Mucosa of rectum (tissue), 2 donors: Measurements from ENCODE around the gene SPSB3.

Experiments
- H3K27ac ChIP-seq, 2 donors: one replicate each; pipeline ENCODE4 v1.7.0; 2013; ENCODE audit warnings: inconsistent platforms in 2 of 2, low read depth in 2 of 2, low read length in 2 of 2
- H3K27me3 ChIP-seq, 2 donors: one replicate each; pipeline ENCODE4 v1.7.0; 2013; ENCODE audit warnings: low read length in 2 of 2; ENCODE audit not compliant: control insufficient read depth in 2 of 2, insufficient read depth in 2 of 2
- H3K36me3 ChIP-seq, 2 donors: one replicate each; pipeline ENCODE4 v1.7.0; 2013; ENCODE audit warnings: low read length in 2 of 2; ENCODE audit not compliant: control insufficient read depth in 2 of 2, insufficient read depth in 2 of 2
- H3K4me1 ChIP-seq, 2 donors: one replicate each; pipeline ENCODE4 v1.7.0; 2013; ENCODE audit warnings: low read length in 2 of 2, mild to moderate bottlenecking in 1 of 2; ENCODE audit not compliant: control insufficient read depth in 2 of 2, insufficient read depth in 2 of 2
- H3K4me3 ChIP-seq, 2 donors: one replicate each; pipeline ENCODE4 v1.7.0; 2013; ENCODE audit warnings: low read length in 2 of 2
- H3K9ac ChIP-seq, 2 donors: one replicate each; pipeline ENCODE4 v1.7.0; 2013; ENCODE audit warnings: low read length in 2 of 2, low read depth in 1 of 2, mild to moderate bottlenecking in 1 of 2
- H3K9me3 ChIP-seq, 2 donors: one replicate each; pipeline ENCODE4 v1.7.0; 2013; ENCODE audit warnings: low read length in 2 of 2; ENCODE audit not compliant: control insufficient read depth in 2 of 2
- donor health status: healthy.
- donor health status: Normal muscosa, but diverticular disease.

The SPSB3 gene

DNA sequence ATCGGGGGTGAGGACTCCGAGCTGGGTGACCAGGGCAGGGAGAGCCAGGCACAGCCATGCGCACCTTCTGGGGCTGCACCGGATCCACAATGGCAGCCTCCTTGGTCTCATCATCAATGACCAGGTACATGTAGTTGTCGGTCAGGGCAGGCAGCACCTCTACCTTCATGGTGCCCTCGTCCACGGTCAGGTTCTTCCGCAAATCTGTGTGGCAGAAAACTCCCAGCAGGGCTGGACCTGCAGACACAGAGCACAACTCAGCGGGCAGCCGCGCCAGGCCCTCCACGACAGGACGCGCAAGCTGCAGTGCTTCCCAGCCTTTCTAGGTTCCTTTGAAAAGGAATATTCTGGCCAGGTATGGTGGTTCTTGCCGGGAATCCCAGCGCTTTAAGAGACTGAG is 40.4 kb upstream of the SPSB3 start:
- H3K4me3 ChIP-seq = no peak overlapping the region
- H3K27me3 ChIP-seq = no peaks in the 10 kb centered on the region
- peaks cover 9 to 19% of the 10 kb centered on the region in 2 donors for H3K4me1 ChIP-seq
- H3K9ac ChIP-seq = no peak overlapping the region
- no peaks in the 10 kb centered on the region for H3K9me3 ChIP-seq
- H3K36me3 ChIP-seq = peaks cover 5 to 28% of the 10 kb centered on the region in 2 donors
- no peak overlapping the region for H3K27ac ChIP-seq

DNA sequence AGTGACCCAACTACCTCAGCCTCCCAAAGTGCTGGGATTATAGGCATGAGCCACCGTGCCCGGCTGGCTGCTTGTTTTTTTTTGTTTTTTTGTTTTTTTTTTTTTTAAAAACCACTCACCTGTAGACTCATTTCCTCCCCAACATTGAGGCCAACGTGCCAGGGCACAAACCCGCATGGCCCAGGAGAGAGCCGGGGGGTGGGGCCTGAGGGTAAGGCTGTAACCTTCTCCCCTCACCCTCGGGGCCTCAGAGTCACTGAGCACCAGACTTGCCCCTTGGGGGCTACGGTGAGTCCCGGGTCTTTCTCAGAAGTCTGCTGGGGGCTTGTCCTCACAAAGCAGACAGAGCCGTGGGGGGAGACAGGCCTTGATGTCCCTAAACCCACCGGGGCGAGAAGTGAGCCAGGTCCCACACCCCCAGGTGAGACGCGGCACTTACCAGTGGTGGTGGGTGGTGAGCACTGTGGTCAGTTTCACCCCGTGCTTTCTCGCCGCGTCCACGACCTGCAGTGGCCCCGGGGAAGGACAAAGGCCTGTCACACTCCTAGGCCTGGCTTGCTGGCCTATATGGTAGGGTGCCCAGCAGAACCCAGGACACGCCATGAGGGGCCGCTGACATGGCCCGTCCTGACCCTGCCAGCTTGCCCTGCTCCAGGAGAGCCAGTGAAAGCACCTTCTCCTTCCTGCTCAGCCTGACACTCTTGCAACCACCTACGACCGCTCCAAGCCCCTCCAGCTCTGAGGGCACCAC is 39.7 kb upstream of the SPSB3 start:
- H3K36me3 ChIP-seq = peaks cover 10 to 31% of the 10 kb centered on the region in 2 donors
- no peak overlapping the region for H3K9ac ChIP-seq
- no peaks in the 10 kb centered on the region for H3K9me3 ChIP-seq
- H3K27ac ChIP-seq = no peak overlapping the region
- no peak overlapping the region for H3K4me3 ChIP-seq
- H3K4me1 ChIP-seq = peaks cover 9 to 18% of the 10 kb centered on the region in 2 donors
- no peaks in the 10 kb centered on the region for H3K27me3 ChIP-seq

DNA sequence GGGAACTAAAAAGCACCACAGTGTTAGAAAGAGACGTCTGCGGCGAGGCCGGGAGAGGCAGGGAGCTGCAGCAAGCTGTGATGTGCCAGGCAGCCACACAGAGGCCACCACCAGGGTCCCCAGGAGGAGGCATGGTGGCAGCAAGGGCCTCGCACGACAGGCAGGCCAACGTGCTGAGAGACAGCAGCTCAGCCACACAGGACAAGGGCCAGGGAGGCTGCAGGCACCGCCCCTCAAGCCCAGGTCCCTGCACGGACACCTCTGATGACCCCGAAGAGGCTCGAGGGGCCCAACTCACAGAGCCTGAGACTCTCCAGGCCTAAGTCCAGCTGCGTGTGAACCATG is 38.5 kb upstream of the SPSB3 start:
- H3K27me3 ChIP-seq = no peaks in the 10 kb centered on the region

DNA sequence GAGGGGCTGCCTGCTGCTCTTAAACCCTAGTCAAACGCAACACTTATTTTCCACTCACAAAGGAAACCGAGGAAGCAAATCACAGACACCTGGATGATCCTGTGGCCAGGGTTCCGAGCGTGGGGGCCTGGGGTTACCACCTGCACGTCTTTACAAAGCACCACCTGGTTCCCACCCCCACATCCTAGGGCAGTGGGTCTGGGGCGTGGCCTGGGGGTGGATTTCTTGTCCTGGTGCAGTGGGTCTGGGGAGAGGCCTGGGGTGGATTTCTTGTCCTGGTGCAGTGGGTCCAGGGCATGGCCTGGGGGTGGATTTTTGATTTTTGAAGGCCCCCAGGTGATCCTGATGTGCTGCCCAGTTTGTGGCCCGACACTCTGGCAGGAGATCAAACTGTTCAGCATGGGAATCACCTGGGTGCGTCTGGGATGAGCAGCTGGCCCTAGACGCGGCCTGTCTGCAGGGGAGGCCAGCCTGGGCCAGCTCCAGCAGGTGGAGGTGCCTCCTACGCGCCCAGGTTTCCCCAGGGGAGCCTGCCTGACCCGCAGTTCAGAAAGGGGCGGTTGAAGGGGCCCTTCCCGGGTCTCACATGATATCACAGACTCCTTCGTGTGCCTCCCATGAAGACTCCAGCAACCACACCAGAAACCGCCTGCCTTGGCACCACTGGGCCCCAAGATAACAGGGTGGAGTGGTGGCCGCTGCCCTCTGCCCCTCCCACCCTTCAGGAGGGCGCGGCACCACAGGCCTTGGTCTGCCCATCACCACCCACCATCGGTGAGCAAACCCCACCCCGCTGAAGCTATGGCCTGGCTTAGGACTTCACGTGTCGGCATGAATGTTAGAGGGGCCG is 38.0 kb upstream of the SPSB3 start:
- peaks cover 20 to 43% of the 10 kb centered on the region in 2 donors for H3K36me3 ChIP-seq
- no peak overlapping the region for H3K9ac ChIP-seq
- no peak overlapping the region for H3K4me3 ChIP-seq
- no peaks in the 10 kb centered on the region for H3K27me3 ChIP-seq
- H3K27ac ChIP-seq = no peak overlapping the region
- H3K4me1 ChIP-seq = peaks cover 3 to 10% of the 10 kb centered on the region in 2 donors
- no peaks in the 10 kb centered on the region for H3K9me3 ChIP-seq

More for the DNA sequence above, 38.5 kb upstream of the SPSB3 start:
- Histone ChIP-seq H3K9me3 (no peaks in the 10 kb centered on the region), H3K27ac (no peak overlapping the region), H3K4me1 (peaks cover 8 to 16% of the 10 kb centered on the region in 2 donors), H3K36me3 (peaks cover 16 to 40% of the 10 kb centered on the region in 2 donors), H3K9ac (no peak overlapping the region), H3K4me3 (no peak overlapping the region)

DNA sequence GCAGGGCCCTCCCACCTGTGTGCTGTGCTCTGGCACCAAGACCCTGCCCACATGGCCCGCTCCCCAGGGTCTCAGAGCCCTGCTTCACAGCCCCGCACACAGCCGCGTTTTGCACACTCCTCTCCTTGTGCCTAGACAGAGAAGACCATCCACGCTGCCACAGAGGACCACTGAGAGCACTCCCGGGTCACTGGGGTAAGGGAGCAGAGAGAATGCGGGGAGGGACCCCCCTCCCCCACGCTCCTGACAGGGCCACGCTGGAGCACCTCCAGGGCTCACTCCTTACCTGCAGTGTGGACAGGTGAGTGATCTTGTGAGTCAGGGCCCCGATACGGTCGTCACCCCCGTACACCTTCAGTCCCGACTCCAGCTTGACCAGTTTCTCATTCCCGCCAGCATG is 37.2 kb upstream of the SPSB3 start:
- peaks cover 21 to 45% of the 10 kb centered on the region in 2 donors for H3K36me3 ChIP-seq
- peaks cover 0 to 6% of the 10 kb centered on the region in 2 donors for H3K4me1 ChIP-seq
- no peak overlapping the region for H3K4me3 ChIP-seq
- no peaks in the 10 kb centered on the region for H3K27me3 ChIP-seq
- no peaks in the 10 kb centered on the region for H3K9me3 ChIP-seq
- H3K9ac ChIP-seq = no peak overlapping the region
- H3K27ac ChIP-seq = no peak overlapping the region

DNA sequence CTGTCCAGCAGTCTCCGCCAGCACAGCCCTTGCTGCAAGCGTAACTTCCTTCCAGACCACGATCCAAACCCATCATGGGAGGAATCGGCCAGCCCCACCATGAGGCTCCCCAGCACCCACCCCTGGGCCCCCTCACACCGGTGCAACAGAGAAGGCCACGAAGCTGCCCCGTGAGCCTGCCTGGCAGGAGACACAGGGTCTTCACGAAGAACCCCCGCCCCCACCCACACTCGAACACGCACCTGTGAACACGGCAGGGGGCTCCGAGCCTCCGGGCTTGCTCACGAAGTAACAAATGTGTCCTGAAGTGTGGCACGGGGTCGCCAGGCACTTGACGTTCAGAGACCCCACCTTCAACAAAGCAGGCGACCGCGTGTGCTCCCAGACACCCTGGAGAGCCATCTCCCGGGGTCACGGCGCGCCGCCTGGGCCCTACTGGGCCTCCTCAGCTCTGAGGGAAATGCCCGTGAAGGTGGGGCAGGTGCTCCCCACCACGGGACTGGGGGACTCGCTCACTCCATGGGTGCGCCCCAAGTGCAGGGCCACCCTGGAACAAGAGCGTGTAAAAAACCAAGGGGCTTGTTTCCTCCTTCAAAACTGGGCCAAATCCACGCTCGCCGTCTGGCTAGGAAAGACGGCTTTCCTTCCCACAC is 36.6 kb upstream of the SPSB3 start:
- peaks cover 21 to 45% of the 10 kb centered on the region in 2 donors for H3K36me3 ChIP-seq
- H3K27me3 ChIP-seq = no peaks in the 10 kb centered on the region
- no peak overlapping the region for H3K27ac ChIP-seq
- H3K9ac ChIP-seq = no peak overlapping the region
- no peaks in the 10 kb centered on the region for H3K9me3 ChIP-seq
- peaks cover 0 to 2% of the 10 kb centered on the region in 2 donors for H3K4me1 ChIP-seq
- no peak overlapping the region for H3K4me3 ChIP-seq

DNA sequence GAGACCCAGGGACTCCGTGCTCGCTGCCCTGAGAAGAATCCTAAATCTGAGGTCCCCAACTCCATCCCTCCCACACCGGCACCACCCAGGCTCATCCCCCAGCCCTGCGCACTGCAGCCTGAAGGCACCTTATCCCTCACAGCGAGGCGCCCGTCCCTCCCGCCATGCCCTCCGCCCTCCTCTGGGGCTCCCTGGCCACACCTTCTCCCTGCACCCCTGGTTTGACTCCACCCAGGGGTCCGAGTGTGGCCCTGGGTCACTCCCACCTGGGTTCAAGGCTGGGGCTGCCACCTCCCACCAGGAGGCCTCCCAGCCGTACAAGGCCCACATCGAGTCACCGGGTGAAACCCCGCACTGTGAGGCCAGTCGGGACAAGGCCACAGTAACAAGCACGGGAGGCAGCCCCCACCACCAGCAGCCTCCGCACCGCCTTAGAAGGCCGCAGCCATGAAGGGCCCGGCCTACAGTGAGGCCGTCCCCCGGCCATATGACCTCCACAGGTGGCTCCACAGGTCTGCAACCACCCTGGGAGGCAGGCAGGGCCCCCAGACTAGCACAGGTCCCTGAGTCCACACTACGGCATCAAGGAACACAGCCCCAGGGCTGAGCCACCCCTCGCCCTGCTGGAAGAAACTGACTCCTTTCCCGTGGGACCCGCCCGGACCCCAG is 36.0 kb upstream of the SPSB3 start:
- Histone ChIP-seq H3K9me3 (no peaks in the 10 kb centered on the region), H3K4me1 (no peaks in the 10 kb centered on the region), H3K27me3 (no peaks in the 10 kb centered on the region), H3K27ac (no peak overlapping the region), H3K4me3 (no peak overlapping the region), H3K9ac (no peak overlapping the region), H3K36me3 (peaks cover 21 to 47% of the 10 kb centered on the region in 2 donors)

DNA sequence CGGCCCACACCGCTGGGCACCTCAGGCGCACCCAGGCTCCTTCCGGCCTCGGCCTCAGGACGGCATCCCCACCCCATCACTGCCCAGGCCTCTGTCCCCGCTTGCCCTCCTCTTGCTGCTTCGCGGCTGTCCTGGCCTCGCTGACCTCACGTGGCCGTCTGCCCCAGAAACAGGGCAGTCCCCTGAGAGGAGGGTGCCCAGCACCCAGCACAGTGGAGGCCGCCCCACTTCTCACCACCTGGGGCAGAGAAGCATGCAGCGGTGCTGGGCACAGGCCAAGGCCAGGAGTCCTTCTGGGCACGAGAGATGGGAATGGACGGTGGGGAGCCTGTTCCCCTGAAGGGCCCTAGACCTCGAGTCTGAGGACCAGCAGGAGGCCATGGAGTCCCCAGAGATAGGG is 35.3 kb upstream of the SPSB3 start:
- H3K27ac ChIP-seq = no peak overlapping the region
- H3K36me3 ChIP-seq = peaks cover 21 to 47% of the 10 kb centered on the region in 2 donors
- H3K9ac ChIP-seq = no peak overlapping the region
- H3K4me3 ChIP-seq = no peak overlapping the region
- no peaks in the 10 kb centered on the region for H3K9me3 ChIP-seq
- H3K27me3 ChIP-seq = no peaks in the 10 kb centered on the region
- H3K4me1 ChIP-seq = no peaks in the 10 kb centered on the region

DNA sequence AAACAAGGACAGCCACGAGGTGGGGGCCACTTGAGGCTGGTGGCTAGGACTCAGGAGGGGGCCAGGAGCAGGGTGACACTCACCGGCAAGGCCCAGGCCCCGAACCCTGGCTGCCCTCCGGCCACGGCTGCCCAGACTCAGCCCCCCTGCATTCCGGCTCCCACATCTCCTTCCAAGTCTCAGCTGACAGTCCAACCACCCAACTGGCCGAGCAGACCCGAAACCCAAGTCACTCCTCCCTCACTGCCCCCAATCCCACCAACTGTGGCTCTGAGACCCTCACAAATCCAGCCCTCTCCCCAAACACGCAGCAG is 34.9 kb upstream of the SPSB3 start:
- H3K9ac ChIP-seq = no peak overlapping the region
- H3K4me1 ChIP-seq = no peaks in the 10 kb centered on the region
- H3K27me3 ChIP-seq = no peaks in the 10 kb centered on the region
- H3K9me3 ChIP-seq = no peaks in the 10 kb centered on the region
- no peak overlapping the region for H3K27ac ChIP-seq
- H3K36me3 ChIP-seq = peaks cover 21 to 42% of the 10 kb centered on the region in 2 donors
- no peak overlapping the region for H3K4me3 ChIP-seq
